ENCODE results near the gene DCAF4.
"Not testable (repeated sequence)": the region's sequence is repeated elsewhere in the genome, so short reads cannot be mapped to it uniquely, and the experiment has no call there.

The DCAF4 gene

GRCh38 chr14:72929316-72930080 lies 3.2 kb downstream of the DCAF4 start:
- no peak for DNase-seq (ENCODE audit: low spot score)

GRCh38 chr14:72932893-72933292 lies 6.6 kb downstream of the DCAF4 start:
- no peak for DNase-seq (ENCODE audit: low spot score)

- DNase-seq (ENCODE audit: low spot score), result no peak
These were observed 13.4 kb downstream of the DCAF4 start for GRCh38 chr14:72939630-72940029.

GRCh38 chr14:72941286-72941985 lies 15.2 kb downstream of the DCAF4 start:
- DNase-seq (ENCODE audit: low spot score), result no peak

GRCh38 chr14:72942934-72943333 lies 16.7 kb downstream of the DCAF4 start:
- DNase-seq (ENCODE audit: low spot score), result no peak

- no peak for DNase-seq (ENCODE audit: low spot score)
These were observed 17.7 kb downstream of the DCAF4 start for GRCh38 chr14:72943876-72944430.

GRCh38 chr14:72945356-72946027 lies 19.2 kb downstream of the DCAF4 start:
- no peak for DNase-seq (ENCODE audit: low spot score)

- no peak for DNase-seq (ENCODE audit: low spot score)
These were observed 20.2 kb downstream of the DCAF4 start for GRCh38 chr14:72946491-72946890.

- no peak for DNase-seq (ENCODE audit: low spot score)
These were observed 21.3 kb downstream of the DCAF4 start for GRCh38 chr14:72947366-72948160.

GRCh38 chr14:72948481-72949138 lies 22.3 kb downstream of the DCAF4 start:
- peak; percentile 34 for DNase-seq (ENCODE audit: low spot score)

GRCh38 chr14:72952171-72952570 lies 25.9 kb downstream of the DCAF4 start:
- DNase-seq (ENCODE audit: low spot score), result no peak

GRCh38 chr14:72956741-72957140 lies 30.5 kb downstream of the DCAF4 start:
- DNase-seq (ENCODE audit: low spot score), result not testable (repeated sequence)

GRCh38 chr14:72957213-72957612 lies 30.9 kb downstream of the DCAF4 start:
- DNase-seq (ENCODE audit: low spot score), result no peak

- DNase-seq (ENCODE audit: low spot score), result no peak
These were observed 32.3 kb downstream of the DCAF4 start for GRCh38 chr14:72958548-72958947.

- not testable (repeated sequence) for DNase-seq (ENCODE audit: low spot score)
These were observed 34.8 kb downstream of the DCAF4 start for GRCh38 chr14:72961016-72961415.

GRCh38 chr14:72961579-72962335 lies 35.5 kb downstream of the DCAF4 start:
- no peak for DNase-seq (ENCODE audit: low spot score)

- not testable (repeated sequence) for DNase-seq (ENCODE audit: low spot score)
These were observed 36.1 kb downstream of the DCAF4 start for GRCh38 chr14:72962336-72962754.

- no peak for DNase-seq (ENCODE audit: low spot score)
These were observed 36.6 kb downstream of the DCAF4 start for GRCh38 chr14:72962829-72963312.

GRCh38 chr14:72965249-72965648 lies 39.0 kb downstream of the DCAF4 start:
- DNase-seq (ENCODE audit: low spot score), result no peak

GRCh38 chr14:72966038-72966437 lies 39.8 kb downstream of the DCAF4 start:
- DNase-seq (ENCODE audit: low spot score), result no peak
